CD14-positive monocyte (primary cell): Measurements from ENCODE around the gene GOSR2. TPM values are rescaled to one million over a fixed set of nuclear protein-coding genes. Genes with fewer than 3 reads are reported as not detected.

Experiments
- DNase-seq, 3 donors: peaks; one replicate each; pipeline ENCODE4 v3.0.0-alpha.2; 2011 to 2022
- H2AFZ ChIP-seq: 2 replicates; pipeline ENCODE4 v1.6.0; 2012; ENCODE audit warnings: mild to moderate bottlenecking, low read depth, low read length, inconsistent platforms; ENCODE audit not compliant: insufficient read depth, poor library complexity, severe bottlenecking
- H3K27ac ChIP-seq, 2 donors: 1 replicate in 1 of 2; 2 replicates in 1 of 2; pipeline ENCODE4 v1.5.1; 2012 to 2013; ENCODE audit warnings: low read length in 2 of 2, control low read depth in 1 of 2, inconsistent platforms in 1 of 2, low read depth in 1 of 2, mild to moderate bottlenecking in 1 of 2
- H3K27me3 ChIP-seq, 2 donors: one replicate each; pipeline versions ENCODE4 v1.6.0 to v1.6.1; 2011 to 2013; ENCODE audit warnings: low read length in 2 of 2; ENCODE audit not compliant: control insufficient read depth in 2 of 2, insufficient read depth in 2 of 2
- H3K36me3 ChIP-seq, 2 donors: replicated peaks in 1 of 2; 1 replicate in 1 of 2; 2 replicates in 1 of 2; pipeline versions ENCODE4 v1.5.1 to v1.6.1; 2012 to 2013; ENCODE audit warnings: low read length in 2 of 2, control low read depth in 1 of 2, inconsistent platforms in 1 of 2, mild to moderate bottlenecking in 1 of 2; ENCODE audit not compliant: insufficient read depth in 2 of 2, control insufficient read depth in 1 of 2
- H3K4me1 ChIP-seq, 2 donors: 1 replicate in 1 of 2; 2 replicates in 1 of 2; pipeline versions ENCODE4 v1.5.1 to v1.6.1; 2012 to 2013; ENCODE audit warnings: low read length in 2 of 2, control low read depth in 1 of 2, inconsistent platforms in 1 of 2, mild to moderate bottlenecking in 1 of 2, moderate library complexity in 1 of 2; ENCODE audit not compliant: insufficient read depth in 2 of 2, control insufficient read depth in 1 of 2
- H3K4me2 ChIP-seq: replicated peaks from 2 replicates; pipeline ENCODE3; 2012; ENCODE audit warnings: low read length, moderate library complexity, mild to moderate bottlenecking; ENCODE audit not compliant: poor library complexity, severe bottlenecking; ENCODE audit errors: extremely low read depth
- H3K4me3 ChIP-seq, 3 experiments: fragments of 200-600 bp in 1 of 3; sonication (generic) in 1 of 3; replicated peaks in 1 of 3; 1 replicate in 2 of 3; 2 replicates in 1 of 3; pipeline ENCODE4 v1.5.1; 2011 to 2013; ENCODE audit warnings: low read length in 3 of 3, mild to moderate bottlenecking in 3 of 3, control low read depth in 2 of 3, low read depth in 2 of 3, inconsistent platforms in 1 of 3, moderate library complexity in 1 of 3
- H3K79me2 ChIP-seq: 2 replicates; pipeline ENCODE4 v1.6.0; 2012; ENCODE audit warnings: mild to moderate bottlenecking, control low read depth, inconsistent platforms, low read length, moderate library complexity; ENCODE audit not compliant: insufficient read depth
- H3K9ac ChIP-seq: 2 replicates; pipeline ENCODE4 v1.6.0; 2017; ENCODE audit warnings: low read length, mild to moderate bottlenecking; ENCODE audit not compliant: insufficient read depth, poor library complexity, severe bottlenecking
- H3K9me3 ChIP-seq, 2 donors: replicated peaks in 1 of 2; 1 replicate in 1 of 2; 2 replicates in 1 of 2; pipeline versions ENCODE4 v1.5.1 to v1.6.1; 2012 to 2013; ENCODE audit warnings: low read length in 2 of 2, control low read depth in 1 of 2; ENCODE audit not compliant: control insufficient read depth in 1 of 2, insufficient read depth in 1 of 2
- H4K20me1 ChIP-seq: 2 replicates; pipeline ENCODE4 v1.6.0; 2012; ENCODE audit warnings: mild to moderate bottlenecking, low read length, control low read depth, moderate library complexity; ENCODE audit not compliant: insufficient read depth
- H3K27ac Mint-ChIP-seq, 7 donors: one replicate each; pipeline ENCODE4 v1.8.0; 2020; ENCODE audit warnings: mild to moderate bottlenecking in 7 of 7, mixed read lengths in 7 of 7, moderate library complexity in 6 of 7, inconsistent platforms in 2 of 7
- H3K27me3 Mint-ChIP-seq, 3 donors: one replicate each; pipeline ENCODE4 v1.8.0; 2021 to 2022; ENCODE audit warnings: low read depth in 3 of 3, mild to moderate bottlenecking in 3 of 3, mixed read lengths in 3 of 3, moderate library complexity in 3 of 3, inconsistent platforms in 1 of 3
- H3K36me3 Mint-ChIP-seq, 2 donors: one replicate each; pipeline ENCODE4 v1.8.0; 2020; ENCODE audit warnings: mixed read lengths in 2 of 2, inconsistent platforms in 1 of 2, mild to moderate bottlenecking in 1 of 2
- H3K4me1 Mint-ChIP-seq: one replicate; pipeline ENCODE4 v1.8.0; 2020; ENCODE audit warnings: mild to moderate bottlenecking, mixed read lengths
- H3K4me3 Mint-ChIP-seq, 2 donors: one replicate each; pipeline ENCODE4 v1.8.0; 2020; ENCODE audit warnings: mild to moderate bottlenecking in 2 of 2, mixed read lengths in 2 of 2, moderate library complexity in 1 of 2
- H3K9me3 Mint-ChIP-seq, 7 donors: one replicate each; pipeline ENCODE4 v1.8.0; 2020 to 2022; ENCODE audit warnings: mixed read lengths in 7 of 7, mild to moderate bottlenecking in 6 of 7, moderate library complexity in 6 of 7, inconsistent platforms in 2 of 7
- WGBS: methylation state at CpG from one replicate; pipeline ENCODE4 v1.1.5; 2013; ENCODE audit warnings: missing lambda C conversion rate; ENCODE audit not compliant: insufficient coverage; 5-methylcytosine and 5-hydroxymethylcytosine counted together
- intact Hi-C, 2 donors: fragments of 100-400 bp; cut with micrococcal nuclease; formaldehyde crosslinking; loops; one replicate each; pipeline versions ENCODE4 v1.15.0 to v1.15.1; 2023
- polyA plus RNA-seq, 3 donors: library from polyadenylated mRNA; depleted of rRNA in 1 of 3; unstranded in 2 of 3; stranded (reverse) in 1 of 3; fragments of 300-500 nt in 2 of 3; fragments of >200 nt in 1 of 3; fragmentation: Illumina TruSeq in 2 of 3; gene quantifications; 1 replicate in 2 of 3; 2 replicates in 1 of 3; pipeline ENCODE4 v1.2.3, GENCODE V29; 2012 to 2021
- TF ChIP-seq, protein P1 (sequence below): fragments of 200-600 bp; IDR thresholded peaks from one replicate; pipeline ENCODE4 v1.8.0; 2022; ENCODE audit warnings: antibody characterized with exemption, mild to moderate bottlenecking

Gene GOSR2
- polyA plus RNA-seq, 3 donors: 25.2 to 31.1 (median 27.7) TPM

DNA sequence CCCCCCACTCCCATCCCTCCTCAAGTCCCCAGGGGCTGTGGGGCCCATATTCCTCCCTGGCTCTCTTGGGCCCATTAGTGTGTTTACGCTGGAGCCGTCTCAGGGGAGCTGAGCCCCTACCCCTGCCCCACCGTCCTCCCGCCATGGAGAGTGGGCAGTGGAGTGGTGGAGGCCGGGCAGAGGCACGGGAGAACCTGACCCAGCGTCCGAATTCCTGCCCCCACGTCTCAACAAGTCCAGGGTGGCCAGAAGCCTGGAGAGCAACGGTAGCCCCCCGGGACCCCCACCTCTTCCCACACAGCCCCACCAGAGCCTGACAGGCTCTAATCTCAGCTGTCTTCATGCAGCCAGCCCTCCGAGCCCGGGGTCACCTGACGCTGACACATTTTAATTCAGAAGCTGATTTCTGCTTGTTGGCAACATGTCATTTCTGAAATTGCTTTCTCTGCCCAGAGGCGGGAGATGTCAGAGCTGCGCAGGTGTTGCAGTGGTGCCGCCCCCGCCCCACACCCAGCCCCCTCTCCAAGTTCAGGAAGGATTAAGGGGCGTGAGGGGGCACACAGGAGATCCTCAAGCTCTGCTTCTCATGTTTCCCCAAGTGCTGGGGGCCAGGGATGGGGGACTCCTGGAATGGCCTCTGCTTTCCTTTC is 39.0 kb upstream of the GOSR2 start:
- no peak for DNase-seq
- no peak overlapping the region for H3K27ac ChIP-seq
- no peaks in the 10 kb centered on the region for H4K20me1 ChIP-seq
- H3K4me3 Mint-ChIP-seq: no peak overlapping the region
- H3K9me3 ChIP-seq: no peaks in the 10 kb centered on the region
- H3K27me3 ChIP-seq: no peaks in the 10 kb centered on the region
- H3K27ac Mint-ChIP-seq: peak overlapping the region in 1 of 7 donors; percentile 49
- no peak overlapping the region for H3K4me3 ChIP-seq
- H3K9me3 Mint-ChIP-seq: no peaks in the 10 kb centered on the region
- H3K27me3 Mint-ChIP-seq: peaks cover 4 to 8% (median 6%) of the 10 kb centered on the region in 3 donors
- TF ChIP-seq, protein P1, sequence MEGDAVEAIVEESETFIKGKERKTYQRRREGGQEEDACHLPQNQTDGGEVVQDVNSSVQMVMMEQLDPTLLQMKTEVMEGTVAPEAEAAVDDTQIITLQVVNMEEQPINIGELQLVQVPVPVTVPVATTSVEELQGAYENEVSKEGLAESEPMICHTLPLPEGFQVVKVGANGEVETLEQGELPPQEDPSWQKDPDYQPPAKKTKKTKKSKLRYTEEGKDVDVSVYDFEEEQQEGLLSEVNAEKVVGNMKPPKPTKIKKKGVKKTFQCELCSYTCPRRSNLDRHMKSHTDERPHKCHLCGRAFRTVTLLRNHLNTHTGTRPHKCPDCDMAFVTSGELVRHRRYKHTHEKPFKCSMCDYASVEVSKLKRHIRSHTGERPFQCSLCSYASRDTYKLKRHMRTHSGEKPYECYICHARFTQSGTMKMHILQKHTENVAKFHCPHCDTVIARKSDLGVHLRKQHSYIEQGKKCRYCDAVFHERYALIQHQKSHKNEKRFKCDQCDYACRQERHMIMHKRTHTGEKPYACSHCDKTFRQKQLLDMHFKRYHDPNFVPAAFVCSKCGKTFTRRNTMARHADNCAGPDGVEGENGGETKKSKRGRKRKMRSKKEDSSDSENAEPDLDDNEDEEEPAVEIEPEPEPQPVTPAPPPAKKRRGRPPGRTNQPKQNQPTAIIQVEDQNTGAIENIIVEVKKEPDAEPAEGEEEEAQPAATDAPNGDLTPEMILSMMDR: no peak
- peaks cover 3% of the 10 kb centered on the region for H3K4me1 Mint-ChIP-seq
- no peaks in the 10 kb centered on the region for H3K36me3 Mint-ChIP-seq
- no peak overlapping the region for H3K9ac ChIP-seq
- 85% methylated on average over 12 of the region's 19 CpGs for WGBS
- no peaks in the 10 kb centered on the region for H3K36me3 ChIP-seq
- H3K4me2 ChIP-seq: no peak overlapping the region
- intact Hi-C loops: no loop called here
- H2AFZ ChIP-seq: no peak overlapping the region
- no peaks in the 10 kb centered on the region for H3K79me2 ChIP-seq
- peaks cover 0 to 2% of the 10 kb centered on the region in 2 donors for H3K4me1 ChIP-seq

DNA sequence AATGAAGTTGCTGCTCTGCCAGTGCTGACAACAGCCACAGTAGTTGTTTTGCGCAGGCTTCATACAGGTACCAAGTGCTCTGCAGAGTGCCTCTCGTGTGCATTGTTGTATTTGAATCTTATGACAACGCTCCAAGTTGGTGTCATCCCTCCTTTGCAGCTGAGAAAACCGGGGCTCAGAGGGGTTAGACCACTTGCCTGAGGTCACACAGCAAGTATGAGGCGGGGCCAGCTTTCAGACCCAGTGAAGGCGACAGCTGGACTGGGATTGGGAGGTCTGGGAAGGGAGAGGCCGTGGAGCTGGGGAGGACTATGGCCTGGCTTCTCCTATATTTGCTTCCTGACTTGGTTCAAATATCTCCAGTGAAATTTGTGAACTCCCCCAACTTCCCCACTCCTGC is 38.4 kb upstream of the GOSR2 start:
- TF ChIP-seq, protein P1: no peak
- Histone ChIP-seq H3K4me3 (no peak overlapping the region), H3K79me2 (no peaks in the 10 kb centered on the region), H3K36me3 (no peaks in the 10 kb centered on the region), H4K20me1 (no peaks in the 10 kb centered on the region), H3K9ac (no peak overlapping the region), H3K4me1 (no peaks in the 10 kb centered on the region), H3K9me3 (no peaks in the 10 kb centered on the region), H3K27me3 (no peaks in the 10 kb centered on the region), H3K4me2 (no peak overlapping the region), H3K27ac (no peak overlapping the region), H2AFZ (no peak overlapping the region)
- Mint-ChIP-seq H3K4me3 (no peak overlapping the region), H3K27me3 (peaks cover 4 to 8% (median 6%) of the 10 kb centered on the region in 3 donors), H3K4me1 (peaks cover 2% of the 10 kb centered on the region), H3K36me3 (no peaks in the 10 kb centered on the region), H3K27ac (peak overlapping the region in 1 of 7 donors; percentile 21), H3K9me3 (no peaks in the 10 kb centered on the region)
- DNase-seq: no peak
- intact Hi-C loops: no loop called here
- WGBS: 98% methylated on average over 6 of the region's 7 CpGs
